ENCODE results near the gene COG2. TPM values are rescaled to one million over a fixed set of nuclear protein-coding genes. Genes with fewer than 3 reads are reported as not detected.

Gene COG2
- total and polyA plus RNA-seq, 2 of the 8 experiments (the other 6 are each of a cell fraction or from before 2014, with no cell fraction given), result 10.3 to 36.7 TPM

DNA sequence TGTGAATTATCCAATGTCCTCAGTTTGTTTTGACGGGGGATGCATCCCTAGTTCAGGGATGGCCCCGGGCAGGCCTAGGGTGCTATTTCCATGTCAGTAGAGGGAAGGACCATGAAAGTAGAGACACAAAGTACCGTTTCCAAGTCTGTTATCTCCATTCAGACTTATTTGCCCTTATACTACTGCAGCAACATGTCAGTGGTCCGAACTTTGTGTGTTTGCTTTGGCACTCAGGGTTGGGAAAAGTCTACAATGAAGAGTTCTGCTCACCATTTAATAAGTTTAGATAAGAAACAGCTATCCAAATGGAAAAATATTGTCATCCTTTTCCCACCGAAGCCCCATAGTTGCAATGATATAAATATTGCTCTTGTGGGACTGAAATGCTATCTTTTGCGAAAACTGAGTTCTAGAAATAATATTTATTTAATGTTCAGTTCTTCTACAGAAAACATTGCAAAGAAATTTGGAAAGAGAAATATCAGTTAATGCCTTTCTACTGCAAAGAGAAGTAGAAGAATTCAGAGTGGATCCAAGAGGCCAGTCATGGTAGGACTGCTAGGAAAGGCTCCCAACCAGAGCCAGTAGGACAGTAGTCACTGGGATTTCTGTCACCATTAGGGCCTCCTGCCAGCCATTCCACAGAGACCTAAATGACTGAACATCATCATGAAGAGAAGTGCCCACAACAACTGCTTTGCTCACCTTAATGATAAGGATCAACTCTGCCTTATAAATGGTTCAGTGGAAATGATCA lies 83.2 kb downstream of the COG2 start (continued):
- TF ChIP-seq USF2 (IDR thresholded peaks at IDR 0.05; ENCODE audit: low read length) (no peak), GTF2F1 (IDR thresholded peaks at IDR 0.05; ENCODE audit: borderline replicate concordance, low read depth, low read length) (no peak), SUZ12 (IDR thresholded peaks at IDR 0.05; ENCODE audit: low read length) (no peak), POLR2A (IDR thresholded peaks at IDR 0.05; ENCODE audit: control extremely low read depth in 1 of 2, low read depth in 2 of 2, low read length in 2 of 2) (no peak)

All from H1 (cell line).